Measurements from ENCODE around the gene PLEKHH3. TPM values are rescaled to one million over a fixed set of nuclear protein-coding genes. Genes with fewer than 3 reads are reported as not detected.
A peak's percentile ranks its signal among the peaks of the same experiment; 100 is the strongest.

PLEKHH3 gene
- total and polyA plus RNA-seq, 10 of the 15 experiments (the other 5 are each of a cell fraction or from before 2014, with no cell fraction given): 0.31 to 38.0 (median 11.0) TPM

DNA sequence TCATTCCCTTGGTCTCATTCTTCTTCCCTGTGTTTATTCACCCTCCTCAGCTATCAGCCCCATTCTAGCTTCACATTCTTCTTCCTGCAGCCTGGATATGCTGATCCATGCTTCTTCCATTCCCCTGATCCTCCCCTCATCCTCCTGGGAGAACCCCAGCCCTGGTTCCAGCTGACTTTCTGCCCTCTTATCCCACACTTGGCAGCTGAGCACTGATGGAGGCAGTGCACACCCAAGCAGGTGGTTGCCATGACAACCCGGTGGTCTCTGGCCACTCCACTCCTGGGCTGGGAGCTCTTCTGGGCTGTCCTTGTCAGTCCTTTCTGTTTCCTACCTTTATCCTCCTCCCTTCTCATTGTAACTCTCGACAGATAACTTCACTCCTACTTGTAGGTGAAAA lies 34.5 kb downstream of the PLEKHH3 start:
- DNase-seq (ENCODE audit: low read depth, low spot score) (no peak), FAIRE-seq (no peak), ATAC-seq (no peak)
- TF ChIP-seq, protein P1, sequence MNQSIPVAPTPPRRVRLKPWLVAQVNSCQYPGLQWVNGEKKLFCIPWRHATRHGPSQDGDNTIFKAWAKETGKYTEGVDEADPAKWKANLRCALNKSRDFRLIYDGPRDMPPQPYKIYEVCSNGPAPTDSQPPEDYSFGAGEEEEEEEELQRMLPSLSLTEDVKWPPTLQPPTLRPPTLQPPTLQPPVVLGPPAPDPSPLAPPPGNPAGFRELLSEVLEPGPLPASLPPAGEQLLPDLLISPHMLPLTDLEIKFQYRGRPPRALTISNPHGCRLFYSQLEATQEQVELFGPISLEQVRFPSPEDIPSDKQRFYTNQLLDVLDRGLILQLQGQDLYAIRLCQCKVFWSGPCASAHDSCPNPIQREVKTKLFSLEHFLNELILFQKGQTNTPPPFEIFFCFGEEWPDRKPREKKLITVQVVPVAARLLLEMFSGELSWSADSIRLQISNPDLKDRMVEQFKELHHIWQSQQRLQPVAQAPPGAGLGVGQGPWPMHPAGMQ (IDR thresholded peaks at IDR 0.05; ENCODE audit: borderline replicate concordance): no peak
- TF ChIP-seq BMI1 (IDR thresholded peaks at IDR 0.05; ENCODE audit: borderline replicate concordance): peak; percentile 48; the same call in 1 of the 2 replicates
- ChIA-PET RAD21 (ENCODE audit: unreplicated experiment) (no interaction called here), SMC1A (ENCODE audit: uncharacterized antibody, unreplicated experiment) (interaction anchor here (0.6 to 1.2 kb wide), 3 partner anchors 19 to 213 kb away, joined by 3 to 4 read pairs (median 4); no protein-coding TSS in a partner anchor), POLR2A (interaction anchor here (0.6 kb wide), 2 partner anchors 66 to 84 kb away, joined by 6 to 8 read pairs; no protein-coding TSS in a partner anchor), CTCF (interaction anchor here (1.1 kb wide), 1 partner anchor 11 kb away, joined by 4 read pairs; no protein-coding TSS in a partner anchor)
- Histone ChIP-seq H3K27ac (ENCODE audit: control insufficient read depth, insufficient read depth) (no peak overlapping the region), H3K4me3 (no peak overlapping the region), H3K9me3 (replicated peaks; ENCODE audit: control insufficient read depth, insufficient read depth, low read length) (no peaks in the 10 kb centered on the region), H4K20me1 (ENCODE audit: control insufficient read depth, insufficient read depth) (no peaks in the 10 kb centered on the region), H3K36me3 (ENCODE audit: control insufficient read depth in 2 of 2, insufficient read depth in 2 of 2, low read length in 1 of 2) (no peaks in the 10 kb centered on the region), H3K4me2 (ENCODE audit: control insufficient read depth, insufficient read depth) (no peak overlapping the region), H3K79me2 (ENCODE audit: control insufficient read depth, insufficient read depth, low read length) (no peaks in the 10 kb centered on the region), H3K4me1 (ENCODE audit: control insufficient read depth, insufficient read depth, low read length) (no peaks in the 10 kb centered on the region), H3K9ac (ENCODE audit: control insufficient read depth, insufficient read depth, low read length) (no peak overlapping the region), H3K27me3 (replicated peaks in 1 of 2; ENCODE audit: control insufficient read depth in 2 of 2, insufficient read depth in 2 of 2, low read length in 1 of 2) (no peaks in the 10 kb centered on the region; a peak in 1 of 4 replicates), H2AFZ (ENCODE audit: control insufficient read depth, low read depth, low read length) (no peak overlapping the region)
- intact Hi-C loops (cut with micrococcal nuclease; ENCODE audit: unreplicated experiment) (no loop called here), in situ Hi-C loops (cut with MboI) (no loop called here)
- no TSS peak for BruUV-seq (replicated peaks)
- WGBS (ENCODE audit: insufficient coverage, insufficient replicate concordance, low lambda C conversion rate, missing lambda C conversion rate): 23% methylated on average over 2 of the region's 2 CpGs

- FAIRE-seq: no peak
- ChIA-PET RAD21 (ENCODE audit: unreplicated experiment) (no interaction called here), CTCF (interaction anchor here (0.6 to 1.1 kb wide), 3 partner anchors 9 to 53 kb away, joined by 3 read pairs; no protein-coding TSS in a partner anchor), POLR2A (interaction anchor here (0.6 to 1.0 kb wide), 4 partner anchors 21 to 325 kb away, joined by 3 to 7 read pairs (median 3); partner anchors contain the start of genes RETREG3 and TUBG1), SMC1A (ENCODE audit: uncharacterized antibody, unreplicated experiment) (interaction anchor here (0.9 to 1.0 kb wide), 2 partner anchors 16 to 34 kb away, joined by 3 to 4 read pairs; no protein-coding TSS in a partner anchor)
- no peak overlapping the region for H2AFZ ChIP-seq (ENCODE audit: control insufficient read depth, low read depth, low read length)
- in situ Hi-C loops (cut with MboI): no loop called here
- ATAC-seq: no peak
- no peak for DNase-seq (ENCODE audit: low read depth, low spot score)
- H3K4me3 ChIP-seq: no peak overlapping the region
- no peak overlapping the region for H3K9ac ChIP-seq (ENCODE audit: control insufficient read depth, insufficient read depth, low read length)
- H3K79me2 ChIP-seq (ENCODE audit: control insufficient read depth, insufficient read depth, low read length): no peaks in the 10 kb centered on the region
- 68% methylated on average over 4 of the region's 4 CpGs for WGBS (ENCODE audit: insufficient coverage, insufficient replicate concordance, low lambda C conversion rate, missing lambda C conversion rate)
- intact Hi-C loops (cut with micrococcal nuclease; ENCODE audit: unreplicated experiment): no loop called here
- H3K27ac ChIP-seq (ENCODE audit: control insufficient read depth, insufficient read depth): no peak overlapping the region
- no peaks in the 10 kb centered on the region for H3K9me3 ChIP-seq (replicated peaks; ENCODE audit: control insufficient read depth, insufficient read depth, low read length)
- BruUV-seq (replicated peaks): no TSS peak
- H4K20me1 ChIP-seq (ENCODE audit: control insufficient read depth, insufficient read depth): no peaks in the 10 kb centered on the region
- H3K27me3 ChIP-seq (replicated peaks in 1 of 2; ENCODE audit: control insufficient read depth in 2 of 2, insufficient read depth in 2 of 2, low read length in 1 of 2): no peaks in the 10 kb centered on the region; a peak in 1 of 4 replicates
- H3K36me3 ChIP-seq (ENCODE audit: control insufficient read depth in 2 of 2, insufficient read depth in 2 of 2, low read length in 1 of 2): no peaks in the 10 kb centered on the region
- no peak overlapping the region for H3K4me2 ChIP-seq (ENCODE audit: control insufficient read depth, insufficient read depth)
- H3K4me1 ChIP-seq (ENCODE audit: control insufficient read depth, insufficient read depth, low read length): no peaks in the 10 kb centered on the region
- no peak for TF ChIP-seq IKZF2 (IDR thresholded peaks at IDR 0.05)
- TF ChIP-seq FOXK2 (IDR thresholded peaks at IDR 0.05): no peak
- no peak for TF ChIP-seq MTA2 (IDR thresholded peaks at IDR 0.05; ENCODE audit: low read depth)
- TF ChIP-seq YY1 (IDR thresholded peaks at IDR 0.05; ENCODE audit: low read depth, low read length): no peak
- TF ChIP-seq PML (IDR thresholded peaks at IDR 0.05; ENCODE audit: low read length): no peak
- TF ChIP-seq GATAD2B (conservative IDR thresholded peaks at IDR 0.05; ENCODE audit: low read depth): no peak
- no peak for TF ChIP-seq ATF2 (IDR thresholded peaks at IDR 0.05; ENCODE audit: low read length)
- TF ChIP-seq NRF1 (conservative IDR thresholded peaks at IDR 0.05; ENCODE audit: low read depth, low read length): no peak
- TF ChIP-seq HCFC1 (IDR thresholded peaks at IDR 0.05; ENCODE audit: low read length): no peak
- no peak for TF ChIP-seq HDAC2 (IDR thresholded peaks at IDR 0.05)
- no peak for TF ChIP-seq PAX8 (IDR thresholded peaks at IDR 0.05)
- no peak for TF ChIP-seq POLR2AphosphoS2 (IDR thresholded peaks at IDR 0.05; ENCODE audit: low read depth, low read length)
- TF ChIP-seq BMI1 (IDR thresholded peaks at IDR 0.05; ENCODE audit: borderline replicate concordance): no peak
- TF ChIP-seq SREBF2 (IDR thresholded peaks at IDR 0.05; ENCODE audit: low read length): no peak
- TF ChIP-seq BCL11A (IDR thresholded peaks at IDR 0.05; ENCODE audit: low read depth, low read length): no peak
- no peak for TF ChIP-seq CBX3 (IDR thresholded peaks at IDR 0.05; ENCODE audit: borderline replicate concordance, low read depth)
- TF ChIP-seq ASH2L (IDR thresholded peaks at IDR 0.05; ENCODE audit: borderline replicate concordance, low read depth): no peak
Measured at GRCh38 chr17:42640121-42640520, 36.7 kb downstream of the PLEKHH3 start.
